HG03064 (cell line): Measurements from ENCODE around the gene RHOU.

Source experiments
- ATAC-seq: cut with Tn5 transposase; IDR thresholded peaks from one replicate; pipeline ENCODE4 v1.9.1; 2021; ENCODE audit warnings: low read depth; ENCODE audit not compliant: unreplicated experiment

Gene RHOU

DNA sequence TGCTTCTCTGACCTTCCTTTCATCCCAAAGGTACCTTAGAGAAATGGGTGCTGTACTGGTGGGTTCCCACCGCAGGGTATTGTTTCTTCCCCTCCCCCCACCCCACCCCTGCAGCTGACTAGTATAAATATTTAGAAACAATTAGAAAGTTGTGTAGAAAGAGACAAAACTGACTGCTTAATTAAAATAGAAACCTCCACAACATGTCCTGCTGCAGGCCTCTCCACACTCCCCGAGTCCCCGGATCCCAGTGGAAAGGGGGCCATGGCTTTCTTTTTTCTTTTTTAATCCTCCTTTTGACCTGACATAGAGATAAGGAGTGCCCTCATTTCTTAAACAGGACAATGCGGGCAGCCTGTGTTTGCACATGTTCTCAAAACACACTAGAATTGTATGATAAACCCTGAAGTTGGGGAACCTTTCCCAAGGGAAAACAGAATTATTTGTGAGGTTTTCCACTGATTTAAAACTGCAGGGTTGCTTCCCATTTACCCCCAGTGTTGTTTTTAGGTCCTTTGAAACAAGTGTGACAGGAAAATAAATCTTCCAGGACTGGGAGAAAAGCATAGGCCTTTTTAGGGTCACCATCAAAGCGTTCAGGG lies 1.7 kb downstream of the RHOU start:
- ATAC-seq = no peak

DNA sequence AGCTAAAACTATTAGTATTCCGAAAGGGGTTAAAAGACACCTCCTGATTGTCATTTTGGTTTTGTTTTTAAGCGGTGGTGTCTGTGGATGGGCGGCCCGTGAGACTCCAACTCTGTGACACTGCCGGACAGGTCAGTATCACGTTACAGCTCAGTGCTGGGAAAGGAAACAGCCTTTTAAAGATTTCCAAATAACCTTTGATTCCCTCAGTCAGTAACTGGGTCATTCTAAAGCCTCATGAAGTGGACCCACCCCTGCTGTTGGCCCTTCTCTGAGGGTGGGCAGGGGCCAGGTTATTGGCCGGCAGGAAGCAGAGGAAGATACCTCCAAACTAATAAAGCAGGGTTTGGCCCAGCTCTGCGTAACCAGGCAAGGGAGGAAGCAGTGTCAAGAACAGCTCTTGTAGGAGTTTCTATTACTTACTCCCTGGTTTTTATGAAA lies 2.3 kb downstream of the RHOU start:
- no peak for ATAC-seq

DNA sequence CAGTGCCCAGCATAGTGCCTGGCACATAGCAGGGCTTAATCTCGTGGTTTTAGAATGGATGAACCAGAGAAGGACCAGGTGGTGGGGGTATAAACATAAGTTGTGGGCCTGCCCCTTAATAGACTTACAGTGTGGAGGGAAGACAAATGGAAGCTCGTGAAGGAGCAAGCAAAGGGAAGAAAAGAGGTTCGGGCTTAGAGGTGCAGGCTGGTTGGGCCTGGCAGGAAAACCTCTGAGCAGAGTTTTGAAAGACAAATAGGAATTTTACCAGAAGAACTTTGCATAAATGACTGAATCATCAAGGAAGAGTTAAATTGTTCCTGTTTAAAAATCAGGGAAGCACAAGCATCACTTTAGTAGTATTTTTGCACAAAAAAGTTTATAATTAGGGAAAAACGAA lies 4.5 kb downstream of the RHOU start:
- ATAC-seq = no peak

DNA sequence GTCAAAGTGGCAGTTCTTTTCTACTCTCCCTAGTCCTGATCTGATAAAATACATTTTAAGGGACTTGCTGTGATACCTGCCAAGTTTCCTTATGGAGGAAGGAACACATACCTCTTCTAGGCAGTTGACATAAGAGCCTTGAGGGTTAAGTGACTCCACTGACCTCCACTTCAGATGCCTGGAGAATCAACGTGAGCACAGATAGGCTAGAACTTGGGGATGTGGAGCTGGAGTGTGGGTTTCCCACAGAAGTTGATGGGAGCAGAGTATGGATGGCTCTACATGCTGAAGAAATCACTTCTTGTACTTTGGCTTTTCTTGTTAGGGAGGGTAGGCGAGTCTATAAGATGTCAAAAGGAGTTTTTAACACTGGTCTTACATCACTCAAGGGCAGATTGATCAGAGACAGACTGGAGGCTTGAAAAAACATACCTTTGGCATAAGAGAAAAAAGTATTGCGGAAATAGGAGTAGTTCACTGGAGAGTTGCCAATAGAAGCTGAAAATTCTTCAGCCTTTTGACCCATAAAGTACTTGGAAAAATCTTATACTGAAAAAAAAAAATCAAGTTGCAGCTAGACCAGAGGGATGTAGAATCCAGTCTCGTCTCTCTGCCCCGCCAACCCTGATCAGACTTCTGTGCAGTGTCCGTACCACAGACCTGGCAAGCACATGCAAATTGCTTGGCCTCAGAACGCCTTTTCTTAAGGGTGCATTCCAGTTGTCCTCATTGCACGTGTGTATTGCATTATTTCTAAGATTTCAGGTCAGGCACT lies 5.5 kb downstream of the RHOU start:
- no peak for ATAC-seq

DNA sequence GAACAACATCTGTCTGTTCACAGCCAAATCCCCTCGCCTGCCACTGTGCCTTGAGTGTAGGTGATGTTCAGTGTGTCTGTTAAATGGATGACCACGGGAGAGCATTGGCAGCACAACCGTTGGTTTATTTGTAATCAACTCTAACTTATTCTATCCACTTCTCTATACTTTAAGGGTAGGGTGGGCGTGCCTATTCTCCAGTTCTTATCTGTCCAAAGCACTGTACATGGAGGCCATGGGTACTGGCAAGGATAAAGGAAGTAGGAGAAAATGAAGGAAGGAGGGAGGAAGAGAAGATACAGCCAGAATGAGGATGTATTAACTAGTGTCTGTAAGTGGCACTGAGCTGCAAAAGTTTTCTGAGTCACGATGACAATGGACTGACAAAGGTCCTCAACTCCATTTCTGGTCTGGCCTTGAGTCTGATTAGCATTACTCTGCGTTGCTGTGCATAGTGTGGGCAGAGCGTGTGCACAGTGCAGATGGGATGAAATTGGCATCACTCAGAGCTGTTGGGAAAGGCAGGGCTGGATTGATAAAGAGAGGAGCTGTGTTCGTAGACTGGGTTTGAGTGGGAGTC lies 7.1 kb downstream of the RHOU start:
- no peak for ATAC-seq

DNA sequence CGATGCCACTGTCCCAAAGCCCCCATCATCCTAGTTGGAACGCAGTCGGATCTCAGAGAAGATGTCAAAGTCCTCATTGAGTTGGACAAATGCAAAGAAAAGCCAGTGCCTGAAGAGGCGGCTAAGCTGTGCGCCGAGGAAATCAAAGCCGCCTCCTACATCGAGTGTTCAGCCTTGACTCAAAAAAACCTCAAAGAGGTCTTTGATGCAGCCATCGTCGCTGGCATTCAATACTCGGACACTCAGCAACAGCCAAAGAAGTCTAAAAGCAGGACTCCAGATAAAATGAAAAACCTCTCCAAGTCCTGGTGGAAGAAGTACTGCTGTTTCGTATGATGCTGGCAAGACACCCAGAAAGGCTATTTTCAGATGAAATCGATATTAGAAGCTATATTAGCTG lies 8.1 kb downstream of the RHOU start:
- no peak for ATAC-seq

DNA sequence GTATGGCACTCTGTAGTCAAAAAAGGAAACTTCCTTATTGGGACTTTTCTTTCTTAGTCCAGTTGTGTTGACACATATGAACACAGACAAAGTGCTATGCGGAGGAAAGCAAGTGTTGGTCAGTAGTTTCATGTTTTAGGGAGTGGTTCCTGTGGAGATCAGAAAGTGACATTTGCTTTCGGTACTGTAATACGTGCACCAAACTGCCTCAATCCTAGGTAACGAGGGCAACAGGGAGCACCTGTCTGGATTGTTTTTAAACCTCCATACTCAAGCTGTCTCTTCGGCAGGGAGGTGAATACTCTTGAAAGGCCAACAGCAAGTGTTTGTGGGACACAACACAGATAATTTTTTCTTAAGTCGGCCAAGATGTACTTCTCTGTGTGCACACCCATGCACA lies 9.1 kb downstream of the RHOU start:
- ATAC-seq = no peak

DNA sequence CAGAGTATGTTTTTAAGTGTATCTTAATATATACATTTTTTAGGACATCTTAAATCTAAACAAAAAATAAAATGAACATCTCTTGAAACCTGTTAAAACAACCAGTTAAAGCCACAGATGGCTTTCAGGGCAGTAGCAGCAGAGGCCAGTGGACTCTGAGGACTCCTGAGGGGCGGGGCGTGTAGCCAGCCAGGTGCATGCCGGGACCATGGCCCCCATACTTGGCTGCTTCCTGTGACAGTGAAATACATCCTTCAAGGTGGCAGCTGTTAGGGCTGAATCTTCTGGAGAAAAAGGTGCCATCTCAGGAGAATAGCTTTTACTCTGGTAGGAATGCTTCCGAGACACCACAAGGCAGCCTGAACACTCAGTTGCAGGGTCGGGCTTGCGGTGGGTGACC lies 9.6 kb downstream of the RHOU start:
- no peak for ATAC-seq

DNA sequence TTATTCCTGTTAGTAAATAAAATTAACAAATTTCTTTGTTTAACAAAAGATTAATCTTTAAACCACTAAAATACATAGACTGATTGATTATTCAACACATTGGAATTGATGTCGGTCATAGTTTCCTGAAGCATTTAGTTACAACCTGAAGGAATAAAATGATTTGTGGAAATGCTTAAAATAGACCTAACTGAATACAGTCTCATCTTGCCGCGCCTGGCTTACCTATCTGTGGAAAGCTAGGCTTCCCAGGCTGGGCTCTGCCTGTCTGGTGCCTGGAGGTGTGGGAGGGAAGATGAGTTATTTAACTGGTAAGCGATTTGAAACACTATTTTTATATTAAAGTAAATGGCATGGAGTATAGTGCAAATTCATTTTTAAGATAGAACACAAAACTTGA lies 10.2 kb downstream of the RHOU start:
- no peak for ATAC-seq

DNA sequence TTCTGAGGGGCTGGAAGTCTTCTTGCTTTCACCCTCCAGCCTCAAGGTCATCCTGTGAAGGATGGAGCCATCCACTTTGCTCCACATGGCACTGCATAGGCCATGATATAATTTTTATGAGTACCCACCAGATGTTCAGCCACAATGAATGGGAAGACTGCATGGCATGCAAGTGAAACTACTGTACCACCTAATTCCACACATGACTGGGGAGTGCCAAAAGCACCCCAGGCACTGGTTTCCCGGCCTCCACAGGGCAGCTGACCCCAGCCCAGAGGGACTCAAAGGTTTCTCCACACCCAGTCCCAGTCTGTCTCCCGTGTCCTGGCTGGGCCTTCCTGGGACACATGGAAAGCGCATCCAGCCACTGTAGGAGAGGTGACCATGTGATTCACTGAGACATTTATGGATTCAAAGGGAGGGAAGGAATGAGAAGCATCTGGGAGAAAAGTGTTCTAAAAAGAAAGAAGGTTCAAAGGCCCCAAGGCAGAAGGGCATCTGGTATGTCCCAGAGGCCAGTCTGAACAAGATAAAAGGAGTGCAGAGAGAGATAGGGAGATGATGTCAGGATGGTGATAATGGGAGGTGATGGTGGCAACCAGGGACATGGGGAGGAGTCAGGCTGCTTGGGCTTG lies 12.1 kb downstream of the RHOU start:
- no peak for ATAC-seq

DNA sequence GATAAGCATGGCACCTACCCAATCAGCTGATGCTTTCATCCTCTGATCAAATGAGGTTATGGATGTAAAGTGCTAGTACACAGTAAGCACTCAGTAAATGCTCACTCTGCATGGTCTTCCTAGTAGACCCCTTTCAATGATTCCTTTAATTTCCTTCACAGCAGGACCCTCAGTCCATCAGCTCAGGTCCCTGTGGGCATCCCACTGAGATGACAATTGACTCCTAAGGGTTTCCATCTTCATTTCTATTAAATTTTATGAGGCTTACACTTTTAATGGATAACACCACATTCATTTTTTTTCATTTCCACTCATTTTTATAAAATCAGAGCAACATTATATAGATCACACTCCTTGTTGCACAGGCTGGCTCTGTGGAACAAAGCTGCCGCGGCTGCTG lies 12.8 kb downstream of the RHOU start:
- no peak for ATAC-seq

DNA sequence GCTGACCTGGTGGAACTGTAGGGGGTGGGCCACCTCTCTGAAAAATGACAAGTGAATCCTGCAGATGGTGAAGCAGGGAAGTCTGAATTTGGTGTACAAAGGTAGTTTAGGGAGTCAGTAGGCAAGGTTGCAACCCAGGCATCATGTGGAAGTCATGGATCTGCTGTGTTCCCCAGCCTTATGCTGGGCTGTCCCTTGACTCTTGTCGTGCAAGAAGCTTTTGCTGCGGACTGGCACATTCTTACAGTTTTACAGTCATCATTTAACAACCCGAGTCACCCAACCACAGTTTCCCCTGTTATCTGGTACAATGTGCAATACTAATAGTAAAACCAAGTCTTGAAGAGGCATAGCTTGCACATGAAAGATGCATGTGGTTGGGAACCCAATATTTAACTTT lies 13.2 kb downstream of the RHOU start:
- ATAC-seq = no peak

DNA sequence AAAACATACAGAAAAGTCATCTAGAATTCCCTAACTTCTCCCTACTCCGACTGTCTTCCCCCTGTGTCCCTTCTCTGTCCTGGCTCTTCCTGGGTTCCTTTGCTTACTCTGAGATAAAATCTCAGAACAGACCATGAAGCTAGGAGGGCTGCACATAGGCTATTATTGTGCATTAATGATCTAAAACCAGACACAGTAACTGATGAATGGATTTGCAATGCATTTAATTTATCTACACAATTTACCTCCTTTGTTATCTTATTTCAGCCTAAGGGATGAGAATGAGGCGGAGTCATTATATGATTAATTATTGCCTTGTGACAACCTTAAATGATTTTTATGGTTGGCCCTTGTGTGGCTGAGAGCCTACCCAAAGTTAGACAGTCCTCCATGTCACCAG lies 14.5 kb downstream of the RHOU start:
- ATAC-seq = no peak

DNA sequence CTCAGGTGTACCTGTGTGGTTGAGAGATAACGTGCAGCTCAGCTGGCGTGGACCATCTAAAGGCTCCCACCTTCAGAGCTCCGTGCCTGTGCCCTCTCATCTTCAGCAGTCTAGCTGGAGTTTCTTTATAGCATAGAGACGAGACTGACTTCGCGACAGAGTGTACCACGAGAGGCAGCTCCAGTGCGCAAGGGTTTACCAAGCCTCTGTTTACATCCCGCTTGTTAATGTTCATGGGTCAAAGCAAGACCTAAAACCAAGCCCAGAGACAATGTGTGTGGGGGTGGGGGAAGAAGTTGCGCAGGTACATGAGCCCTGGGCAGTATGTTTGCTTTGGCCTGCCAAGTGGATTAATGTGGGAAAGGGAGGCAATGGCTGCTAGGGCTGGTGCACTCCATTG lies 15.6 kb downstream of the RHOU start:
- no peak for ATAC-seq

DNA sequence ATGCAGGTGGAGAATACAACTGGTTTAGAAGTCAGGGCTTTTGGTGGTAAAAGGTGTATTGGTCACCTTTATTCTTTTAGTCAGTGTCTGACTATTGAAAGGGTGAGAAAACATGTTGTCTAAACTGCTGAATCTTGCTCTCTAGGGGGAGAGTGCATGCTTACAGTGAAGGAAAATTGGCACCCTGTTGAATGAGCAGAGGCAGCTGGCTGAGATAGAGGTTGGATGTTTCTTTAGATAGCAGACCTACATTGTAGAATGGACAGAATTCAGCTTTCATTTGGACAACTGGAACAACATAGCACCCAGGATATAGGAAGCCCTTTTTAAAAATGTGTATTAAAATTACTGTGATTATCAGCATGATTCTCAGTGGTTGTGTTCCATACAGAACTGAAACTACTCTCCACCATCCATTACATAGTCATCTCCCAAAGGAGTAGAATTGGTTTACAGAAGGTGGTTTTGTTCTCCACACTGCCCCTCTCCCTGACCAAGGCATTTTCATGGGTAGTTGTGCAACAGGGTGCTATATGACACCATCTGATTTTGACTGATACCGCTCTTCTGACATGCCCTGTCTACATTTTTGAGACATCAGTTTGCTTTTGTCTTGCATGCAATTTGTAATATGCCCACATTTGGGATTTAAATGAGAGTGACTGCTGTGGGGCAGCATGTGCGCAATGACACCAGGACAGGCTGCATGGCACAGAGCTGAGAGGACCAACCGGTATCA lies 16.2 kb downstream of the RHOU start:
- ATAC-seq = no peak

DNA sequence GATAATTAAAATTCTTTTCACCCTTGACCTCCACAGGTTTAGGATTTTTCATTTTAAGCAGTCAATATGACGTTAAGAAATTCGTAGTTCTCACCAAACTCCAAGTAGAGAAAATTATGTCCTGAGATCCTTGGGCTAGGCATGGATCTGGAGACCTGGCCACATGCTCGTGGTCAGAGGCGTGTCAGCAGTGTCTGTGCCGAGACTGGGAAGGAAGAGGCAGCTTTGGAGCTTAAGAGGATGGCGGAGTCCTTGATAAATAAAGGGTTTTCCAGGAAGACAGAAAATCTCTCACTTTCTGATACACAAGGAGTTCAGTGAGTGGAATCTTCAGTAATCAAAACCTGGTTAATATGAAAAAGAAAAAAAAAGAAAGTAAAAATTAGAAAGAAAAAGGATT lies 17.0 kb downstream of the RHOU start:
- no peak for ATAC-seq

DNA sequence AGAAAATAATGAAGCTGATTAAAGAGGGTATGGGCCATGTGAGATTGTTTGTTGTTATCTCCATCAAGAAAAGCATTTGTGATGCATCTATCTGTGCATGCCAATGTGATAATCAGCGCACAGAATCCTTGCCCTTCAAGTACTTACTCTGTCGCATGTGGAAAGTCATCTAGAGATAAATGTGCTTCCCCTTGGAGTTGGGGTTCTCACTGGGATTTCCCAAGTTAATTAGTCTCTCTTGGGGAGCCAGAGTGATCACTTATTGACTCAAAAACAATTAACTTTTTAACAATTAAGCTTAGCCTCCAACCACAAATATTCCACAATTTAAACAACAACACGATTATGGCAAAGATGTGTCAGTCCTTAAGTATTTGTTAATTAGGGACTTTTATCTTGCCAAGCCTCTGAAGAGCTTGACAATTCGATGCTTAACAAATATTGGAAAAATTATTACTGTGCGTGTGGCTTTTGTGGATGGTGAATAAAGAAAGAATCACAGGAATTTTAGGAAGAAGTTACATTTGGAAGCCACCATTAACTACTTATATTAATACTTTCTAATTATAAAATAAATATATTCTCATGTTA lies 17.5 kb downstream of the RHOU start:
- ATAC-seq = no peak

DNA sequence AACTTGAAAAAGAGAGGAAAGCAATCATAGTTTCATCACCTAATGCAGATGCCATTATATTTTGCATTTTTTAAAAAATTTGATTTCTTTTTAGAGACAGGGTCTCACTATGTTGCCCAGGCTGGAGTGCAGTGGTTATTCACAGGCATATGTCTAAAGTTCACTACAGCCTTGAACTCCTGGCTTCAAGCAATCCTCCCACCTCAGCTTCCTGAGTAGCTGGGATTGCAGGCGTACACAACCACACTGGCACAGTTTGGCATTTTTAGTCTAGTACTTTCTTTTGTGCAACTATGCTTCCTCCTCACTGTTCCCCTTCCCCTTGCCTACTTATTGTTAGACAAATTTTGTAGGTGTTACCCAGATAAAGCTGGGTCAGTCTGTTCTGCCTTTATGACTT lies 18.0 kb downstream of the RHOU start:
- ATAC-seq = no peak

DNA sequence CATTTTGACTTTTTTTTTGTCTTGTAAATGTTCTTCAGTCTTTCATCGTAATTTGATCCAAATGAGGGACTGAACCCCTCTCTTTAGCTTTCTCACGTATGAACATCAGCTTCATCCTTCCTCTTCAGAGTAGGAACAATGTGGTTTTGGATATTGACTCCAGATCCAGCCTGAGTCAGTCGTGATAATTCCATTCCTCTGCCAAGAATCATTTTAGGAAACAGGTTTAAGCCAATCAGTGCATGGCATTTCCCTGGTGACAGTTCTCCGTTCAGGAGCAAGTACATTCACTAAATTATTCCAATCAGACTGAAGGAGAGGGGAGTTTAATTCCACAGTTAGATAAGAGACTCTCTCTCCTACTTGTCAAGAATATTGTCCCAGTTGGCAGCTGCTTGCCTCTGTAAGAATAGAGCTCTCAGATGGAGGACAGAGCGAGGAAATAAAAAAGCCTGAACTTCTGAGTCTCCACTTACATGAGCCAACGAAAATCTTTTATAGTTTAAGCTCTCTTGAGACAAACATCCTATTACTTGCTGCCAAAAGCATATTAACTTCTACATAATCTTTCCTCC lies 18.6 kb downstream of the RHOU start:
- no peak for ATAC-seq

DNA sequence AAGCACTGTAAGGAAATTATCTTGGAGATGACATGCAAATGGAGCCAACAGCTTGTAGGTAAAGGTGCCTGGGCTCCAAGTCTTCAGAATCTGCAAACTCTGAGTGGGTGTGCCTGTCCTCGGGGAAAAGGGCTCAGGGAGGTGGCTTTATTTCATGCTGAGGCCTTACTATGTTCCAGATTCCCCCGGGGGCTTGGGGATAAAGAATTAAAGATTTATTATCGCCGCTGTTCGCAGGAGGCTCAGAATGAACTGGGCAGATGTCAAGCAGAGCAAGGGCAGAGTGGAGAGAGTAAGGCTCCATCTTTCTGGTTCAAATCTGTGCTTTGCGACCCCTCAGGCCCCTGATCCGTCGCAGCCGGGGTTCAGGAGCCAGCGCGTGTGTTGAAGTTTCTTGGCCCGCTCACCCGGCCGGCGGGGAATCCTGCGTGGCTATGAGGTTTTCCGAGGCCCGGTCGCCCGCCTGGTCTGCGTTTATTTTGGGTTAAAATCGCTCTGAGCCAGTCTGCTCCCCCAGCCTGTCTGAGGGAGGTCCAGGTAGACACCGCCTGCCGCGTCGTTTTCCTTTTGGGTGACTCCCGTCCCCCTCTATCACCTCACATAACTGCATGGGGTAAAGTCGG lies 19.5 kb downstream of the RHOU start:
- ATAC-seq = no peak
